Measurements from ENCODE around the gene FKBP2. TPM values are rescaled to one million over a fixed set of nuclear protein-coding genes. Genes with fewer than 3 reads are reported as not detected.

FKBP2 gene
- total RNA-seq, 4 donors from 2014 or later = 50.7 to 89.6 (median 56.0) TPM

- no peaks in the 10 kb centered on the region for H3K27me3 ChIP-seq
- intact Hi-C loops (cut with DNase I) = no loop called here
Measured at GRCh38 chr11:64263021-64263946, 22.4 kb downstream of the FKBP2 start.

GRCh38 chr11:64263947-64264317 lies 23.0 kb downstream of the FKBP2 start:
- Histone ChIP-seq H3K36me3 (peaks cover 43 to 82% (median 51%) of the 10 kb centered on the region in 3 donors), H3K4me3 (no peak overlapping the region), H3K4me1 (peaks cover 24 to 37% (median 24%) of the 10 kb centered on the region in 3 donors), H3K9me3 (no peaks in the 10 kb centered on the region), H3K27ac (no peak overlapping the region), H3K27me3 (no peaks in the 10 kb centered on the region)
- no peak for DNase-seq
- no peak for TF ChIP-seq CTCF (IDR thresholded peaks at IDR 0.05)
- no peak for TF ChIP-seq POLR2A (IDR thresholded peaks at IDR 0.05)
- 50% methylated on average over 1 of the region's 8 CpGs; no CpG with 5 or more reads in 1 of the 2 donors for WGBS, 2 donors
- intact Hi-C loops (cut with DNase I) = no loop called here

More at GRCh38 chr11:64263021-64263946, 22.4 kb downstream of the FKBP2 start:
- no peaks in the 10 kb centered on the region for H3K9me3 ChIP-seq
- no peak for TF ChIP-seq CTCF (IDR thresholded peaks at IDR 0.05)
- no peak for TF ChIP-seq POLR2A (IDR thresholded peaks at IDR 0.05)
- DNase-seq = no peak
- H3K4me1 ChIP-seq = peaks cover 17 to 31% (median 17%) of the 10 kb centered on the region in 3 donors
- 35 to 80% methylated on average over 2 to 9 of the region's 29 CpGs for WGBS, 2 donors
- H3K27ac ChIP-seq = no peak overlapping the region
- H3K36me3 ChIP-seq = peaks cover 49 to 88% (median 54%) of the 10 kb centered on the region in 3 donors
- no peak overlapping the region for H3K4me3 ChIP-seq

GRCh38 chr11:64264371-64264852 lies 23.5 kb downstream of the FKBP2 start:
- H3K36me3 ChIP-seq = peaks cover 39 to 77% (median 46%) of the 10 kb centered on the region in 3 donors
- TF ChIP-seq CTCF (IDR thresholded peaks at IDR 0.05) (no peak), POLR2A (IDR thresholded peaks at IDR 0.05) (no peak)
- intact Hi-C loops (cut with DNase I) = no loop called here
- 83 to 84% methylated on average over 2 to 3 of the region's 10 CpGs for WGBS, 2 donors
- H3K4me3 ChIP-seq = no peak overlapping the region
- no peaks in the 10 kb centered on the region for H3K9me3 ChIP-seq
- DNase-seq = no peak
- H3K4me1 ChIP-seq = peaks cover 25 to 42% (median 27%) of the 10 kb centered on the region in 3 donors
- no peak overlapping the region for H3K27ac ChIP-seq
- H3K27me3 ChIP-seq = no peaks in the 10 kb centered on the region

GRCh38 chr11:64265176-64266160 lies 24.6 kb downstream of the FKBP2 start:
- H3K4me1 ChIP-seq = peaks cover 25 to 44% (median 27%) of the 10 kb centered on the region in 3 donors
- WGBS, 2 donors = 82 to 92% methylated on average over 6 to 12 of the region's 35 CpGs
- H3K27me3 ChIP-seq = no peaks in the 10 kb centered on the region
- no peaks in the 10 kb centered on the region for H3K9me3 ChIP-seq
- intact Hi-C loops (cut with DNase I) = no loop called here
- H3K4me3 ChIP-seq = no peak overlapping the region
- peak overlapping the region in 1 of 4 donors; percentile 99 for H3K27ac ChIP-seq
- TF ChIP-seq POLR2A (IDR thresholded peaks at IDR 0.05) (no peak), CTCF (IDR thresholded peaks at IDR 0.05) (no peak)
- no peak for DNase-seq
- peaks cover 31 to 67% (median 37%) of the 10 kb centered on the region in 3 donors for H3K36me3 ChIP-seq

Data from esophagus squamous epithelium (tissue), 5 donors.